OCI-LY3 (cell line): ENCODE data around the gene FAM78B.

Experiments used
- H2AFZ ChIP-seq: fragments of 200-600, 300-600 bp; shearing (Covaris generic); 2 replicates; pipeline ENCODE4 v1.6.0; 2014; ENCODE audit warnings: antibody characterized with exemption, low read depth, low read length
- H3K27ac ChIP-seq: fragments of 200-600, 300-600 bp; sonication (generic); 2 replicates; pipeline ENCODE4 v1.5.1; 2014; ENCODE audit warnings: mild to moderate bottlenecking, low read length, moderate library complexity, mixed read lengths
- H3K27me3 ChIP-seq: fragments of 200-600, 300-600 bp; sonication (generic); 2 replicates; pipeline ENCODE4 v1.6.1; 2014; ENCODE audit warnings: low read depth, low read length, mixed read lengths
- H3K36me3 ChIP-seq: fragments of 200-600, 300-600 bp; sonication (generic); replicated peaks from 2 replicates; pipeline ENCODE3; 2014; ENCODE audit warnings: low read depth, low read length, mixed read lengths
- H3K4me1 ChIP-seq: fragments of 300-600, 200-600 bp; sonication (generic); 2 replicates; pipeline ENCODE4 v1.6.1; 2014; ENCODE audit warnings: low read length, mixed read lengths
- H3K4me2 ChIP-seq: fragments of 200-600, 300-600 bp; sonication (generic); 2 replicates; pipeline ENCODE4 v1.6.1; 2014; ENCODE audit warnings: low read length, mixed read lengths
- H3K4me3 ChIP-seq: fragments of 300-600, 200-600 bp; sonication (generic); 2 replicates; pipeline ENCODE4 v1.5.1; 2014; ENCODE audit warnings: antibody characterized with exemption, mild to moderate bottlenecking, low read length, moderate library complexity
- H3K79me2 ChIP-seq: fragments of 300-600, 200-600 bp; shearing (Covaris generic); 2 replicates; pipeline ENCODE4 v1.6.1; 2014; ENCODE audit warnings: mild to moderate bottlenecking, low read length, mixed read lengths
- H3K9ac ChIP-seq: fragments of 300-600, 200-600 bp; shearing (Covaris generic); 2 replicates; pipeline ENCODE4 v1.6.0; 2014; ENCODE audit warnings: mild to moderate bottlenecking, low read length, moderate library complexity
- H3K9me3 ChIP-seq: fragments of 200-600, 300-600 bp; shearing (Covaris generic); 2 replicates; pipeline ENCODE4 v1.6.1; 2014; ENCODE audit warnings: low read length, mixed read lengths; ENCODE audit not compliant: insufficient read depth
- H4K20me1 ChIP-seq: fragments of 200-600, 300-600 bp; sonication (generic); 2 replicates; pipeline ENCODE4 v1.6.1; 2016; ENCODE audit warnings: low read length, mixed read lengths; ENCODE audit not compliant: insufficient read depth
- EZH2phosphoT487 ChIP-seq: fragments of 200-600 bp; shearing (Covaris generic); IDR thresholded peaks from 2 replicates; pipeline ENCODE4 v1.6.1; 2018; ENCODE audit warnings: antibody characterized with exemption, mixed run types, low read depth
- TF ChIP-seq, protein P1 (sequence below): fragments of 200-600, 300-600 bp; sonication (generic); IDR thresholded peaks from 2 replicates; pipeline ENCODE4 v1.5.1; 2014; ENCODE audit warnings: antibody characterized with exemption, low read length, low read depth

Gene FAM78B

GRCh38 chr1:166064313-166064926, 102.4 kb downstream of the FAM78B start:
- H3K36me3 ChIP-seq: peaks cover 22% of the 10 kb centered on the region
- no peaks in the 10 kb centered on the region for H3K27me3 ChIP-seq
- H3K4me2 ChIP-seq: no peak overlapping the region
- no peaks in the 10 kb centered on the region for H3K79me2 ChIP-seq
- H3K27ac ChIP-seq: no peak overlapping the region
- TF ChIP-seq EZH2phosphoT487: no peak
- TF ChIP-seq, protein P1, sequence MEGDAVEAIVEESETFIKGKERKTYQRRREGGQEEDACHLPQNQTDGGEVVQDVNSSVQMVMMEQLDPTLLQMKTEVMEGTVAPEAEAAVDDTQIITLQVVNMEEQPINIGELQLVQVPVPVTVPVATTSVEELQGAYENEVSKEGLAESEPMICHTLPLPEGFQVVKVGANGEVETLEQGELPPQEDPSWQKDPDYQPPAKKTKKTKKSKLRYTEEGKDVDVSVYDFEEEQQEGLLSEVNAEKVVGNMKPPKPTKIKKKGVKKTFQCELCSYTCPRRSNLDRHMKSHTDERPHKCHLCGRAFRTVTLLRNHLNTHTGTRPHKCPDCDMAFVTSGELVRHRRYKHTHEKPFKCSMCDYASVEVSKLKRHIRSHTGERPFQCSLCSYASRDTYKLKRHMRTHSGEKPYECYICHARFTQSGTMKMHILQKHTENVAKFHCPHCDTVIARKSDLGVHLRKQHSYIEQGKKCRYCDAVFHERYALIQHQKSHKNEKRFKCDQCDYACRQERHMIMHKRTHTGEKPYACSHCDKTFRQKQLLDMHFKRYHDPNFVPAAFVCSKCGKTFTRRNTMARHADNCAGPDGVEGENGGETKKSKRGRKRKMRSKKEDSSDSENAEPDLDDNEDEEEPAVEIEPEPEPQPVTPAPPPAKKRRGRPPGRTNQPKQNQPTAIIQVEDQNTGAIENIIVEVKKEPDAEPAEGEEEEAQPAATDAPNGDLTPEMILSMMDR: no peak
- H3K9me3 ChIP-seq: no peaks in the 10 kb centered on the region
- no peak overlapping the region for H2AFZ ChIP-seq
- H3K4me3 ChIP-seq: no peak overlapping the region
- H3K4me1 ChIP-seq: no peaks in the 10 kb centered on the region
- no peak overlapping the region for H3K9ac ChIP-seq
- peaks cover 48% of the 10 kb centered on the region for H4K20me1 ChIP-seq

DNA sequence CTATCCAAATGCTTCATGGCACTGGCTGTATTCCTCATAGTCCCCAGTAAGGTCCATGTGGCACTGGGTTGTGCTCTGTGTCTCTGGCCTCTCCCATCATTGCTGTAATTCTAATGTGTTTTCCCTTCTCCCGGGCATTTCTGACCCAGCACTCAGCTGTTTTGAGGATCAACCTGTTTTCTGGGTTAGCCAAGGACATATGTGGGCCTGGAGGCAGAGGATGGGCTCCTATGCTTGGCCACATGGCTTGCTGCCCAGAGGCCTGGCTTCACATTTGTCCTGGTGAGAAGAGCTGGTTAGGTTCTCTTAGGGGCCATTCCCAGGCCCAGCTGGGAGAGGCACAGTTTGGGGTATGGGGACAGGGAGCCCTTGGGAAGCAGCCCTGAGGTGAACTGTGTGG, 103.1 kb downstream of the FAM78B start:
- TF ChIP-seq, protein P1: no peak
- TF ChIP-seq EZH2phosphoT487: no peak
- Histone ChIP-seq H3K4me3 (no peak overlapping the region), H3K27ac (no peak overlapping the region), H3K9ac (no peak overlapping the region), H3K4me2 (no peak overlapping the region), H3K79me2 (no peaks in the 10 kb centered on the region), H2AFZ (no peak overlapping the region), H3K4me1 (no peaks in the 10 kb centered on the region), H4K20me1 (peaks cover 42% of the 10 kb centered on the region), H3K9me3 (no peaks in the 10 kb centered on the region), H3K36me3 (peaks cover 21% of the 10 kb centered on the region), H3K27me3 (no peaks in the 10 kb centered on the region)

DNA sequence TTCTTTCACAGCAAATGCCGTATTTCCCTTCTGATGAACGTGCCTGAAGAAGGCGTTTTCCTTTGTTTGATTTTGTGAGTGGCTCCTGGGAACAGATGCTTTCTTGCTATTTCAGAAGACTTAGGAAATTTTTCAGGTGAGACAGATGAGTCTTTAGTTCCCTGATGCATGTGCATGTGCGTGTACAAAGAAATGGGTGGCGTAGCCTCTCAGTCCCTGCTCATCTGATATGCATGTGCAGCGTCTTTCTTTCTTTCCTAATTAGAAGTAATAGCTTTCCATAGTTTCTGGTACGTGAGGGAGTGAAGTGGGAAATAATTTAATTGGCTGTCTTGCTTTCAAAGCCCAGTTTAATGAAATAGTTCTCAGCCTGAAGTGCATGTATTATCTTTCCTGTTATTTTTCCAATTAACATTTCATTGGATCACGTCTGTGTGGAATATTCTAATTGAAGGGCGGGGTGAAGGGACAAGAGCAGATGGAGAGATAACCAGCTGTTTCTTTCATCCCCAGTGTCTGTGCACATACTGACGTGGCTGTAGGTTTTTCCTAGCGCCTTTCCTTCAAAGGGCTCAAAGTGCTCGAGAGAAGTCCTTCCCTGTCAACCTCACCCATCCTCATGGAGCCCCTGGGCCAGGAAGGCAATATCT, 104.3 kb downstream of the FAM78B start:
- no peak overlapping the region for H3K27ac ChIP-seq
- peaks cover 35% of the 10 kb centered on the region for H4K20me1 ChIP-seq
- no peak for TF ChIP-seq EZH2phosphoT487
- TF ChIP-seq, protein P1: no peak
- H3K36me3 ChIP-seq: peaks cover 18% of the 10 kb centered on the region
- no peaks in the 10 kb centered on the region for H3K9me3 ChIP-seq
- no peaks in the 10 kb centered on the region for H3K4me1 ChIP-seq
- H3K79me2 ChIP-seq: no peaks in the 10 kb centered on the region
- H3K9ac ChIP-seq: no peak overlapping the region
- no peak overlapping the region for H3K4me3 ChIP-seq
- no peaks in the 10 kb centered on the region for H3K27me3 ChIP-seq
- no peak overlapping the region for H3K4me2 ChIP-seq
- no peak overlapping the region for H2AFZ ChIP-seq

DNA sequence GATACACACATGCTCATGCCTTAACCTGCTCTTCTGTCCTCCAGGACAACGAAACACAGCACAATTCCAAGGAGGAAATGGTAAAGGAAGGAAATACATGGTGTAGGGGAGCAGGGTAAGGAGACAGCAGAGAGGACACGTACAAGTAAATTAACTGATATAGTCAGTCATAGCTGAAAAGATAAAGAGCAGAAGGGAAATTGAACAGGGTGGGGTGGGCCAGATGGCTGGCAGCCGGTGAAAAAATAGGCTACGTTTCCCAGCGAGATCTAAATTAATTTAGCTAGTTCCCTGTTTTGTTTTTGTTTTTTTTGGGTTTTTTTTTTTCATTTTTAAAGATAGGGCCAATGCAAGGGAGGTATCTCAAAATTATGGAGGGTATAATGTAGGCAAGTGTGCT, 109.2 kb downstream of the FAM78B start:
- Histone ChIP-seq H2AFZ (no peak overlapping the region), H3K27me3 (no peaks in the 10 kb centered on the region), H4K20me1 (no peaks in the 10 kb centered on the region), H3K4me1 (peaks cover 6% of the 10 kb centered on the region), H3K9me3 (no peaks in the 10 kb centered on the region), H3K9ac (no peak overlapping the region), H3K4me2 (no peak overlapping the region), H3K4me3 (no peak overlapping the region), H3K79me2 (no peaks in the 10 kb centered on the region), H3K36me3 (peaks cover 9% of the 10 kb centered on the region), H3K27ac (no peak overlapping the region)
- TF ChIP-seq, protein P1: no peak
- no peak for TF ChIP-seq EZH2phosphoT487
